Measurements from ENCODE around the gene PPP6R2.
"Not testable (repeated sequence)": the region's sequence is repeated elsewhere in the genome, so short reads cannot be mapped to it uniquely, and the experiment has no call there.

Gene PPP6R2

GRCh38 chr22:50399751-50400331 is 56.7 kb downstream of the PPP6R2 start:
- Mint-ChIP-seq H3K27me3 (no peaks in the 10 kb centered on the region), H3K4me3 (peak overlapping the region in 1 of 2 donors; percentile 35), H3K9me3 (no peaks in the 10 kb centered on the region), H3K4me1 (ENCODE audit: low read depth in 2 of 2) (peaks cover 30 to 37% of the 10 kb centered on the region in 2 donors), H3K36me3 (ENCODE audit: insufficient read depth) (peaks cover 37% of the 10 kb centered on the region), H3K27ac (peak overlapping the region; percentile 82 to 93)
- peak in 1 of 3 experiments; percentile 5 for DNase-seq
- peak; percentile 65 for ATAC-seq (replicated peaks)

- H3K4me1 Mint-ChIP-seq (ENCODE audit: low read depth in 2 of 2), result peaks cover 30 to 37% of the 10 kb centered on the region in 2 donors
- ATAC-seq (replicated peaks) (no peak), DNase-seq (no peak)
- H3K27me3 Mint-ChIP-seq, result no peaks in the 10 kb centered on the region
- H3K9me3 Mint-ChIP-seq, result no peaks in the 10 kb centered on the region
- no peak overlapping the region for H3K4me3 Mint-ChIP-seq
- H3K27ac Mint-ChIP-seq, result peak overlapping the region; percentile 82 to 93
- H3K36me3 Mint-ChIP-seq (ENCODE audit: insufficient read depth), result peaks cover 32% of the 10 kb centered on the region
Observed at GRCh38 chr22:50400406-50400805, 57.3 kb downstream of the PPP6R2 start.

- Mint-ChIP-seq H3K4me3 (no peak overlapping the region), H3K9me3 (no peaks in the 10 kb centered on the region), H3K27ac (peak overlapping the region; percentile 82 to 93), H3K4me1 (ENCODE audit: low read depth in 2 of 2) (peaks cover 30 to 40% of the 10 kb centered on the region in 2 donors), H3K27me3 (no peaks in the 10 kb centered on the region), H3K36me3 (ENCODE audit: insufficient read depth) (peaks cover 28% of the 10 kb centered on the region)
- ATAC-seq (replicated peaks), result no peak
- DNase-seq, result no peak
Observed at GRCh38 chr22:50400931-50401330, 57.8 kb downstream of the PPP6R2 start.

- Mint-ChIP-seq H3K27me3 (no peaks in the 10 kb centered on the region), H3K9me3 (no peaks in the 10 kb centered on the region), H3K27ac (peak overlapping the region; percentile 31 to 93), H3K4me3 (no peak overlapping the region), H3K36me3 (ENCODE audit: insufficient read depth) (peaks cover 28% of the 10 kb centered on the region), H3K4me1 (ENCODE audit: low read depth in 2 of 2) (peaks cover 25 to 38% of the 10 kb centered on the region in 2 donors)
- ATAC-seq (replicated peaks) (no peak), DNase-seq (no peak)
Observed at GRCh38 chr22:50401907-50402306, 58.8 kb downstream of the PPP6R2 start.

DNA sequence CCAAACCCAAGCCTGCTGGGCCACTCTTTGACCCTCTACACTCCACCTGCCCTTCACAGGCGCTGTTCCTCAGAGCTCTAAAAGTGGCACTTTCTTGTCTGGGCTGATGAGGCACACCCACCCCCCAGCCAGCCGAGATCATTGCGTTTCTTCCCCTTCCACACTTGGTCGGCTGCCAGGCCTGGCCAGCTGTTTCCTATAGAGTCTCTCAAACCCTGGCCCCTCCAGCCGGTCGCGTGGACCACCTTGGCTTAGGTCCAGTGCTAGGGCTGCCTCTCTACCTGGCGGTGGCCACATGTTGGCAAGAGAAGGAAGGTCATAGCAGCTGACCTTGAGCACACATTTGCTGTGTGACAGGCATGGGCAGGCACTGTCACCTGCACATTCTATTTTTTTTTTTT is 60.6 kb downstream of the PPP6R2 start:
- ATAC-seq (replicated peaks) (no peak), DNase-seq (no peak)
- no peaks in the 10 kb centered on the region for H3K9me3 Mint-ChIP-seq
- H3K36me3 Mint-ChIP-seq (ENCODE audit: insufficient read depth), result peaks cover 40% of the 10 kb centered on the region
- H3K27me3 Mint-ChIP-seq, result no peaks in the 10 kb centered on the region
- peaks cover 22 to 32% of the 10 kb centered on the region in 2 donors for H3K4me1 Mint-ChIP-seq (ENCODE audit: low read depth in 2 of 2)
- peak overlapping the region in 1 of 2 donors; percentile 63 for H3K27ac Mint-ChIP-seq
- H3K4me3 Mint-ChIP-seq, result no peak overlapping the region

- Mint-ChIP-seq H3K4me1 (ENCODE audit: low read depth in 2 of 2) (peaks cover 9 to 16% of the 10 kb centered on the region in 2 donors), H3K27me3 (no peaks in the 10 kb centered on the region), H3K27ac (peak overlapping the region in 1 of 2 donors; percentile 93), H3K36me3 (ENCODE audit: insufficient read depth) (peaks cover 50% of the 10 kb centered on the region), H3K9me3 (no peaks in the 10 kb centered on the region), H3K4me3 (no peak overlapping the region)
- ATAC-seq (replicated peaks), result no peak
- no peak for DNase-seq
Observed at GRCh38 chr22:50406416-50407170, 63.5 kb downstream of the PPP6R2 start.

- Mint-ChIP-seq H3K27ac (peak overlapping the region in 1 of 2 donors; percentile 65), H3K36me3 (ENCODE audit: insufficient read depth) (peaks cover 49% of the 10 kb centered on the region), H3K4me1 (ENCODE audit: low read depth in 2 of 2) (peaks cover 4 to 13% of the 10 kb centered on the region in 2 donors), H3K4me3 (no peak overlapping the region), H3K9me3 (no peaks in the 10 kb centered on the region), H3K27me3 (no peaks in the 10 kb centered on the region)
- no peak for DNase-seq
- no peak for ATAC-seq (replicated peaks)
Observed at GRCh38 chr22:50408311-50408710, 65.2 kb downstream of the PPP6R2 start.

DNA sequence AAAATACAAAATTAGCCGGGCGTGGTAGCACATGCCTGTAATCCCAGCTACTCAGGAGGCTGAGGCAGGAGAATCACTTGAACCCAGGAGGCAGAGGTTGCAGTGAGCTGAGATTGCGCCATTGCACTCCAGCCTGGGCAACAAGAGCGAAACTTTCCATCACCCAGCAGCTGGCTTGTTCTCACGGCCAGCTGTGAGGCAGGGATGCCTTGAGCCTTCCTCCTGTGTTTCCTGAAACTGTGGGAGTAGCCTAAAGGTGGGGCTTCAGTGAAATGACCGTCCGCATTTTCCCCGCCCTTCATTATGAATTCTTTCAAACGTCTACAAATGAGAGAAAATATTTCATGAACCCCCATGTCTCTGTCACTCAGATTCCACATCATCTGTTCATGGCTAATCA is 65.8 kb downstream of the PPP6R2 start:
- not testable (repeated sequence) for DNase-seq; H3K4me3 Mint-ChIP-seq; ATAC-seq (replicated peaks); H3K9me3 Mint-ChIP-seq; H3K27me3 Mint-ChIP-seq
- Mint-ChIP-seq H3K36me3 (ENCODE audit: insufficient read depth) (peaks cover 53% of the 10 kb centered on the region), H3K27ac (peak overlapping the region in 1 of 2 donors; percentile 65), H3K4me1 (ENCODE audit: low read depth in 2 of 2) (peaks cover 3 to 13% of the 10 kb centered on the region in 2 donors)

DNA sequence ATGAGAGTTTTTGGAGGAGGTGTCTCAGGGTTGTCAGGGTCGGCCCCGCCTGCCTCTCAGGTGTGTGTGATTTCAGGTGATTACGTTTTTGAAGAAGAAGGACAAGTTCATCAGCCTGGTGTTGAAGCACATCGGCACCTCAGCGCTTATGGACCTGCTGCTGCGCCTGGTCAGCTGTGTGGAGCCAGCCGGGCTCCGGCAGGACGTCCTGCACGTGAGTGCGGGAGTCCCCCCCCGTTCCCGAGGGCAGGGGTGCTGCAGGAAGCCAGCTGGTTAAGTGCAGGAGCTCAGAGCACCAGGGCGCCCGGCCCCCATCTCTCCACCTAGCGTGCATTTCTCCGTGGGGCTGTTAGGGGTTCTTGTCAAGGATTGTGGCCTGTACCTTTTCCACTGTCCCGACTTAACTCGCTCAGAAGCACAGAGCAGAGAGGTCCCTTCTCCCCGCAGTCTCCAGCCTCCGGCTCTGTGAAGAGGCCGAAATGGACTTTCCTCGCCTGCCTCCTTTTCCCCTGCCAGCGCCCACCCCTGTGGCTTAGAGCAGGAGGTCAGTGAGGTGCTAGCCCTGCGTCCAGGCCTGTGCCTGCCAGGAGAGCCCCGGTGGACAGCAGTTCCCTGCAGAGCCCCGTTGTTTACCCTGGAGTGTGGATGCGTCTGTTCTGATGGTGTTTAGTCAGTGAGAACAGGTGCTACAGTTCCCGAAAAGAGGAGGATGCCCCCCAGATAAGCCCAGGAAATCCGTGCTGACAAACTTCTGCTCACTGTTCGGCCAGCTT is 71.5 kb downstream of the PPP6R2 start:
- no peak overlapping the region for H3K4me3 Mint-ChIP-seq

DNA sequence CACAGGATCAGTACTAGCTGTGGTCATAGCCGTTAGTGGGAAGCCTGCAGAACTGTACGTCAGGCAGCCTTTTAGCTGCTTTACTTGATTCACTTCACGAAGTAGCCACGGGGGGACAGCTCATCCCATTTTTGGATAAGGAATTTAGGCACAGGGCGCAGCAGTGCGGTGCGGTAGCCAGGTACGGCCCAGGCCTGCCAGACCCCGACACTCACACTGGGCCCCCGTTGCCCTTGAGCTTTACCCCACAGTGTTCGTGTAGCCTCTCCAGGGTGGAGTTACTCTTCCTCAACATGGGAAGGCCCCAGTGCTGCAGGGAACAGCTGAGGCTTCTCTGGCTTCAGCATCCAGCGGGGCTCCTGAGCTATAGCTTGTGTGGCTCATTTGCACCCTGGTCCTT is 72.3 kb downstream of the PPP6R2 start:
- no peak for ATAC-seq (replicated peaks)
- no peaks in the 10 kb centered on the region for H3K9me3 Mint-ChIP-seq
- H3K4me1 Mint-ChIP-seq (ENCODE audit: low read depth in 2 of 2), result peaks cover 0 to 3% of the 10 kb centered on the region in 2 donors
- H3K27me3 Mint-ChIP-seq, result no peaks in the 10 kb centered on the region
- no peak for DNase-seq
- peaks cover 59% of the 10 kb centered on the region for H3K36me3 Mint-ChIP-seq (ENCODE audit: insufficient read depth)
- no peak overlapping the region for H3K4me3 Mint-ChIP-seq
- peak overlapping the region in 1 of 2 donors; percentile 64 for H3K27ac Mint-ChIP-seq

More for the DNA sequence above, 71.5 kb downstream of the PPP6R2 start:
- no peaks in the 10 kb centered on the region for H3K9me3 Mint-ChIP-seq
- no peak for ATAC-seq (replicated peaks)
- H3K36me3 Mint-ChIP-seq (ENCODE audit: insufficient read depth), result peaks cover 58% of the 10 kb centered on the region
- H3K27ac Mint-ChIP-seq, result peak overlapping the region in 1 of 2 donors; percentile 64
- DNase-seq, result no peak
- peaks cover 0 to 3% of the 10 kb centered on the region in 2 donors for H3K4me1 Mint-ChIP-seq (ENCODE audit: low read depth in 2 of 2)
- H3K27me3 Mint-ChIP-seq, result no peaks in the 10 kb centered on the region

DNA sequence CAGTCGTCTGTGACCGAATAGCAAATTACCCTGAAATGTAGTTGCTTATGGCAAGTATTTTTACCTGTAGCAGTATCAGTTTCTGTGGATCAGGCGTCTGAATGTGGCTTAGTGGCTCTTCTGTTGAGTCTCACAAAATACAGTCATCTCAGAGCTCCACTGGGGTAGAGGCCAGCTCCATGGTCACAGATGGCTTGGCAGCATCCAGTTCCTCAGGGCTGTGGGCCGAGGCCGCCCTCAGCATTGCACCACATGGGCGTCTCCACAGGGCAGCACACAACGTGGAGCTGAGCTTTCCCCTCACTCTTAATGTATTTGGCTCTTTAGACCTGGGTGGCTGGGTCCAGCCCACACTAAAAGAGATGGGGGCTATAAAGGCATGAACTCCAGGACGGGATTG is 73.9 kb downstream of the PPP6R2 start:
- Mint-ChIP-seq H3K27ac (no peak overlapping the region), H3K9me3 (no peaks in the 10 kb centered on the region), H3K4me1 (ENCODE audit: low read depth in 2 of 2) (peaks cover 0 to 3% of the 10 kb centered on the region in 2 donors), H3K36me3 (ENCODE audit: insufficient read depth) (peaks cover 60% of the 10 kb centered on the region), H3K4me3 (no peak overlapping the region), H3K27me3 (no peaks in the 10 kb centered on the region)
- no peak for ATAC-seq (replicated peaks)
- DNase-seq, result no peak

- peaks cover 0 to 3% of the 10 kb centered on the region in 2 donors for H3K4me1 Mint-ChIP-seq (ENCODE audit: low read depth in 2 of 2)
- no peak overlapping the region for H3K4me3 Mint-ChIP-seq
- H3K9me3 Mint-ChIP-seq, result no peaks in the 10 kb centered on the region
- no peak for DNase-seq
- peaks cover 61% of the 10 kb centered on the region for H3K36me3 Mint-ChIP-seq (ENCODE audit: insufficient read depth)
- no peak for ATAC-seq (replicated peaks)
- H3K27ac Mint-ChIP-seq, result no peak overlapping the region
- no peaks in the 10 kb centered on the region for H3K27me3 Mint-ChIP-seq
Observed at GRCh38 chr22:50417411-50418210, 74.5 kb downstream of the PPP6R2 start.

DNA sequence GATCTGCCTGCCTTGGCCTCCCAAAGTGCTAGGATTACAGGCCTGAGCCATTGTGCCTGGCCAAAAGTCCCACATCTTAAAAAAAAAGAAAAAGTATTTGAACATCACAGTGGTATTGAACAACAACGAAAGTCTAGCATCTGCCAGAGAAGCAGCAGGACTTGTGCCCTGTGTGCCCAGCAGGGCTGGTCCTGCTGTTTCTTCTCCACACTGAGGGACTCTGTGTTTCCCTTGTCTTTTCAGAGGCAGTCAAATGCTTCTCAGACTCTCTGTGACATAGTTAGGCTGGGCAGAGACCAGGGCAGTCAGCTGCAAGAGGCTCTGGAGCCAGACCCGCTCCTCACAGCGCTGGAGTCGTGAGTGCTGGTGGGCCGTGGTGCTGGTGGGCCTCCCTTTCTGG is 75.5 kb downstream of the PPP6R2 start:
- no peaks in the 10 kb centered on the region for H3K27me3 Mint-ChIP-seq
- peak overlapping the region in 1 of 2 donors; percentile 23 for H3K27ac Mint-ChIP-seq
- H3K4me1 Mint-ChIP-seq (ENCODE audit: low read depth in 2 of 2), result peaks cover 0 to 2% of the 10 kb centered on the region in 2 donors
- no peak overlapping the region for H3K4me3 Mint-ChIP-seq
- ATAC-seq (replicated peaks) (no peak), DNase-seq (no peak)
- H3K9me3 Mint-ChIP-seq, result no peaks in the 10 kb centered on the region
- peaks cover 59% of the 10 kb centered on the region for H3K36me3 Mint-ChIP-seq (ENCODE audit: insufficient read depth)

Data from effector memory CD8-positive, alpha-beta T cell (primary cell).